ENCODE results near the gene KRTAP15-1.

GRCh38 chr21:30479259-30479658 is 39.2 kb downstream of the KRTAP15-1 start:
- TF ChIP-seq CTCF (IDR thresholded peaks at IDR 0.05) (no peak), ERG (CRISPR knock-in tag; IDR thresholded peaks at IDR 0.05) (no peak)
